HG03354 (cell line): Measurements from ENCODE around the gene CKAP2L.

ENCODE experiments used
- ATAC-seq: cut with Tn5 transposase; IDR thresholded peaks from one replicate; pipeline ENCODE4 v1.9.1; 2021; ENCODE audit warnings: mild to moderate bottlenecking; ENCODE audit not compliant: unreplicated experiment, poor library complexity, severe bottlenecking

The CKAP2L gene

DNA sequence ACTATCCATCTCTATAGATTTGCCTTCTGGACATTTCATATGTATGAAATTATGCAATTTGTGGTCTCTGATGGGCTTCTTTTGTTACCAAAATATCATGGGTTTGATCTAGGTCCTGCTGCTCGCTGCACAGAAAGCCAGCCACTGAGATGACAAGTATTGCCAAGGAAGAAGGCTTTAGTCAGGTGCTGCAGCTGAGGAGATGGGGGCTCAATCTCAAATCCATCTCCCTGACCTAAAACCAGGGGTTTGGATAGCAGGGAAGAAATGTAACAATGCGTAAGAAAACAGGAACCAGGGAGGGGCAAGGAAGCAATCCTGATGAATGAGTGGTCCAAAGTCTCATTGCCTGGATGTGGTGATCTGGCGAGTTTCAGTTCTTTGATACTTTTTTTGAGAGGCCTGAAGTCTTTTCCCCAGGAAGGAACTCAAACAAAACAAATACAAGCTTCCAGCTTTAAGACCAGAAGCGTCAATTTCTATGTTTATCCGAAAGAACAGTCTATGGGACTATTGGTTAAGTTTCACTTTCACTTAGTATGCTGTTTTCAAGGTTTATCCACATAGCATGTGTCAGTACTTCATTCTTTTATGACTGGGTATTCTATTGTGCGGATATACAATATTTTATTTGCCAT, 3.4 kb upstream of the CKAP2L start:
- no peak for ATAC-seq

DNA sequence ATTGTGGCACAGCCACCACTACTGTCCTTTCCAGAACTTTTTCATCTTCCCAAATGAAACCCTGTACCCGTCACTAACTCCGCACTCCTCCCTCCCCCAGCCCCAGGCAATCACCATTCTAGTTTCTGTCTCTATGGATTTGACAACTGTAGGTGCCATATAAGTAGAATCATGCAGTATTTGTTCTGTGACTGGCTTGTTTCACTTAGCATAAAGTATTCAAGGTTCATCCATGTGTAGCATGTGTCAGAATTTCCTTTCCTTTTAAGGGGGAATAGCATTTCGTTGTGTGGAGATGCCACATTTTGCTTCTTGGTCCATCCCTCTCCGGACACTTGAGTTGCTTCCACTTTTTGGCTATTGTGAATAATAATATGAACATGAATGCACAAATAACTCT, 842 bp upstream of the CKAP2L start:
- ATAC-seq = no peak

DNA sequence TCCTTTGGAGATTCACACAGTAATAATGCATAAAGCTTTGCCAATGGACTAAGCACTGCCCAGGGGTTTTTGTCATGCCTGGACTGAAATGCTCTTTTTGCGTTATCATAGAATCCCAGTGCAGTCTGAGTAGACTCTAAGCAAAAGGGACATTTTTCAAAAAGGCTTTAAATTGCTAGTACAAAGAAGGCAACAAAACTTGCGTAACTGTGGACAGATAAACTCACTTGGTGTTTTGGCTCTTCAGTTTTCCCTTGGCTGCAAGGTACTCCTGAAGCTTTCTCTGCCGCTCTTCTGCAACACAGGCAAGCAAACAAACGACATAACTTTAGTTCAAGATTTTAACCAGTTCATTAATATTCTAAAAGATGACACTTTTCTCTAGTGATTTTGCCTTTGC, 2.1 kb downstream of the CKAP2L start:
- no peak for ATAC-seq

DNA sequence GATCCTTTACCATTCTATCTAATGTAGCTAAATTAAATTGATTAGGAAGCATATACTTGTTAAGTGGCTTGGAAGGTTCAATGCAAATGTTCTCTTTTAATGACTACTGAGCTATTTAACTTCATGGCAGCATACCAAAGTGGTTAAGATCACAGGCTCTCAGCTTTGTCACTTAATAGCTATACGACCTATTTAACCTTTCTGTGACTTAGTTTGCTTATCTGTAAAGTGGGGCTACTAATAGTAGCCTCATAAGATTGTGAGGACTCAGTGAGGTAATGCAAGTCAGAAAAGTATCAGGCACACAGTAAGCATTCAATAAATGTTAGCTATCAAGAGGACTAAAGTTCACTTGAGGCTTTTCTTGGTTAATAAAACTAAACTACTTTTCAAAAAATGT, 4.3 kb downstream of the CKAP2L start:
- ATAC-seq = no peak

DNA sequence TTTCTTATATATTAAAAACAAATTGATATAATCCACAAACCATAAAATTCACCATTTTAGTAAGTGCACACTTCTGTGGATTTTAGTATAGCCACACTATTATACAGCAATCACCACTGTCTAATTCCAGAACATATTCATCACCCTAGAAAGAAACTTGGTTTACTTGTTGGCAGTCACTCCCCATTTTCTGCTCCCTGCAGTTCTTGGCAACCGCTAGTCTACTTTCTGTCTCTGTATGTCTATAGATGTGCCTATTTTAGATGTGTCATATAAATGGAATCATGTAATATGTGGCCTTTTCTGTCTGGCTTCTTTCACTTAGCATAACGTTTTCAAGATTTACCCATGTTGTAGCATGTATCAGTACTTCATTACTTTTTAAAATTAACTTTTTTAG, 5.7 kb downstream of the CKAP2L start:
- ATAC-seq = no peak

DNA sequence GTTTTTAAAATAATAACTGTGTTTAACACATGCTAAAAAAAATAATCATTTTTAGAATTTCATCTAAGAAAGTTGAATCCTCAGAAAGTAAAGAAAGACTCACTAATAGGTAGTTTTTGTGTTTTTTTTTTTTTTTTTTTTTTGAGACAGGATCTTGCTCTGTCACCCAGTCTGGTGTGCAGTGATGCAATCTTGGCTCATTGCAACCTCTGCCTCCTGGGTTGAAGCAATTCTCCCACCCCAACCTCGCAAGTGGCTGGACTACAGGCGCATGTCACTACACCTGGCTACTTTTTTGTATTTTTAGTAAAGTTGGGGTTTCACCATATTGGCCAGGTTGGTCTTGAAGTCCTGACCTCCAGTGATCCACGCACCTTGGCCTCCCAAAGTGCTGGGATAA, 7.1 kb downstream of the CKAP2L start:
- ATAC-seq = no peak

DNA sequence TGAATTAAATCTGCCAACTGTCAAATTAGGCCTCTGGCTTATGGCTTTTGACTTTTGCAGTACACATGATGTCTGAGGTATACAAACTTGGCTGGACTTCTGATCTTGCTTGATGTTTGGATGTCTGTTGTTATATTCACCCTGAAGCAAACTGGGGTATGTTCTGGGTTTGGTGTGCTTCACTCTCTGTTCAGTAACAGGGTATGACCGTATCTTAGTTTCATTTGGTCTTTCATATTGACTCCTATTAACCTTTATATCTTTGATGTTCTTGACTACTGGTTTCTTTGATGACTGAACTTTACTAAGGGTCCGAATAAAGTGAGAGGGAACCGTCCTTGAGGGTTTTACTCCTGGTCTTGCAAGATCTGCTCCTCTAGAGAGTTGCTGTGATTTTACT, 8.2 kb downstream of the CKAP2L start:
- ATAC-seq = no peak

DNA sequence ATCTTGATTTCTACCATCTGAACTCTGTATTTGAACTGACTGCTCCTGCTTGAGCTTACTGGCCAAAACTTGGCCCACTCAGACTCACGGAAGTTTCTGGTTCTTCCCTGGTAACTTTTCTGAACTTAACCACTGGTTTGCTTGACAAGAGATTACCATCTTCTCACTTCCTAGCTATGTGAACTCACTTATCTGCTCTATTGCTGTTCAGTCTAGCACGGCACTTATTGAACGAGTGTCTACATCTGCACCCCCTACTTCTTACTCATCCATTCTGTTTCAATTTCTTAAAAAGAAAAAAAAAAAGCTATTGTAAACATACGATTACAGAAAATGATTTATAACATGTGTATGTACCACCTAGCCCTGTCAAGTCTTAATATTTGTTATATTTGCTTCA, 9.0 kb downstream of the CKAP2L start:
- ATAC-seq = no peak

DNA sequence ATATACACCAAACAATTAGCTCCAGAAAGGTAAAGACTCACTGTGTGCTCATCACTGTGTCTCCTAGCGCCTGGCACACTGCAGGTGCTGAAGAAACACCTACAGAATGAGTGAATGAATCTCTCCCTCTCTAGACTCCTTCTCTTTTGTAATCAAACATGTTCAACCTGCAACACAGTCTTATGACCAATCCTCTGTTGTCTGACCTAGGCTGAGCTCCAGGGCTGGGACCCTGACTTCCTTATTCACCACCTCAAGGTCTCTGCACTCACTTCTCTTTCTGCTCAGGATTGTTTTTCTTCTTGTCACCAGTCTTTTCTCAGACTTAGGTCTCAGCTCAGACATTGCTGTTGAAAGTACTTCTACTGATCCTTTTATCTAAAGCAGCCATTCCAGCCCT, 9.8 kb downstream of the CKAP2L start:
- no peak for ATAC-seq

DNA sequence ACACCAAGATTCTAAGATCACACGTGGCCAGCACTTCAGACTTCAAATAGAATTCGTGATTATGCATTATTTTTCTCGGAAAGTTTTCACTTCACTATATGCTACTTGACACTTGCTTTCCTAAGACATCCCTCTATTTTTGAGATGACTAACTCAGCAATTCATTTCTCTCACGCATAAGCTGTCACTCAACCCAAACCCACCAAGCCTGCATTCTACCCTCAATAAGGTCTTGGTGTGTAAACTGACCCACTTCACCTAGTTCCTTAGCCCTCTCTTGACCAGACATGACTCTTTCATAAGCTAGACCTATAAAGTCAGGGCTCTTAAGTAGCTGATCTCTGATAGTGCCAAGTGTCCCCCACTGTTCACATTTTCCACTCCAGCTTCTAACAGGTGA, 11.7 kb downstream of the CKAP2L start:
- no peak for ATAC-seq

DNA sequence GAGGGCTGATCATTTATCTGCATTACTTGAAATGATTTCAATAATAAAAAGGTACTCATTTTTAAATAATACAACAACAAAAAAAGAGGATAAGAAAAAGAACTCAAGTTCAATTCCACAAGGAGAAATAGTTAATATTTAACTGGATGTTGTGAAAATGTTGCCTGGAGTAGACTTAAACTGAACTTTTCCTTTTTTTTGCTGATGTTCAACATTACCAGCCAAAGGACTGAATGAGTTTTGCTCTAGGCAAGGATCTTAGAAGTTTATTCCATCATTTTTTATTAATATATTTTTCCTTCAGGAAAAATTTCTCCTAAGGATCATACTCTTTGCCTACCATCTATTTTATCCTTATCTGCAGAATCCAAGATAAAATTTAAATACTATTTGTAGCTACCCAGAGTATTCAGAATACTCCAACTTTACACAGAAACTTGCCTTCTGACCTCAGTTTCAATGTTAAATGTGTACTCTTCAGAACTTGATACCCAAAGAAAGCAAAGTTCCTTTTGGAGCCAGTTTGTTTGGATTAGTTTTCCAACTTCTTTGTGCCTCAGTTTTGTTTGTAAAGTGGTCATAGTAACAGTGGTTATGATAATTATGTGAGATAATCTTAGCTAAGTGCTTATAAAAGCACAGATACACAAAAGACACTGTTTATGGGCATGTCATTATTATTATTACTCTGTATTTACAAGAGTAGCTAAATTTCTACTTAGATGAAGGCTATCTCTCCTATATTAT, 12.8 kb downstream of the CKAP2L start:
- no peak for ATAC-seq

DNA sequence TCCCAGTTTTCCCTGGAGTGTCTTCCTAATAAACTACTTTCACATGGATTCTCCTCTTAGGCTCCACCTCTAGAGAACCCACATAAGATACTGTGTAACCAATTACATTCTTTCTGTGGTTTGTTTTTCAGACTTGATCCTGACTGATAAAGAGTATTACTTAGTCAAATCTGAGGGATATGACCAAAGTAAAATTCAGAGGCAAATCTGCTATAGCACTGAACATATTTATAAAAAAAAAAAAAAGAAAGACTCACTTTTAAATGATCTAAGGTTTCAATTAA, 13.9 kb downstream of the CKAP2L start:
- no peak for ATAC-seq

DNA sequence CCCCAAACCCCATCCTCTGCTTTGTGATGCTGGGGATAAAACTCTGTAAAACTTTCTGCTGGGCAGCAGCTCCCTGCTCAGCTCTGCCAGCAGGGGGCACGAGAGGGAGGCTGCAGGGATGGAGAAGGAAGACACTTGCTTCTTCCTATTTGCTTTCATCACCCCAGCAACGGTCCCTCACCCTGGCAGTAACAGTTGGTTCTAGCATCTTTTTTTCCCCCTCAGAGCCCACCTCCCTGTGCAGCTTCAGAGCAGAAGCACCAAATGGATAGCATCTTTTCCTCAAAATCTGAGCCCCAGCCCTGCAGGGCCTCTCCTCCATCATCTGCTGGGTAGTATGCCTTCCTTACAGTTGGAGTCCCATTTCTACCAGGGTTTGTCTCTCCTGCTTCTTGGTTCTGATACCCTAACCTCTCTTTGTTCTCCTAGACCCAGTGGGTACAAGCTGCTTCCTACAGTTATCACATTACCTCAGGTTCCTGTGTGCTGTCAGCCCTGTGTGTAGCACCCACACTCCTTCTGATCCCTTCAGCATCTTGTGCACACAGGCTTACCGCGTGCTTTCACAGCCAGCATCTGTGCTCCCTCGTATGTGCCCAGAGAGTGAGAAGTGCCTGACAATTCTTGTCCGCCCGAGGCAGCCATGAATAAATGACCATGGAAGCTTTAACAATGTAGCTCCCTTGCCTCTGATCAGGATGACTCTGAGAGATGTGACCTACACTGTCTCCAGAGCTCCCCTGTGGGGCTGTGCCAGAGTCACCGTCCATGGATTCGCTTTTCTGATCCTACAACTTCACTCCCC, 14.5 kb downstream of the CKAP2L start:
- ATAC-seq = peak; percentile 89

DNA sequence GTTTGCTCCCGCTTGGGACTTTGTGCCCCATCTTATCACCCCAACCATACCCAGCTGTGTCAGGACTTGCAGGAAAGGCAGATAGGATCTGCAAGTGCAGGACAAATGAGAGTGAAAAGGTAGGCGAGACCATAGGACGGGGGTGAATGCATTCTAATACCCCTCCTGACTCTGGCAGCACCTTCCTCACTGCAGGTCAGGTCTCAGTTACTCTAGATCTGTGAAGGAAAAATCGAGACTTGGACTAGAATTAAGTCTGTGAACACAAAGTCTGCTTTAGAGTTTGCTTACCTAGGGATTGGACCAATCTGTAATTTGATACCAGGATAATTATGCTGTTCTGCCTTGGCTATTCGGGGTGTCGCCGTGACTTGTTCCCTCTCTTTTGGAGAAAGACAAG, 23.9 kb downstream of the CKAP2L start:
- no peak for ATAC-seq

DNA sequence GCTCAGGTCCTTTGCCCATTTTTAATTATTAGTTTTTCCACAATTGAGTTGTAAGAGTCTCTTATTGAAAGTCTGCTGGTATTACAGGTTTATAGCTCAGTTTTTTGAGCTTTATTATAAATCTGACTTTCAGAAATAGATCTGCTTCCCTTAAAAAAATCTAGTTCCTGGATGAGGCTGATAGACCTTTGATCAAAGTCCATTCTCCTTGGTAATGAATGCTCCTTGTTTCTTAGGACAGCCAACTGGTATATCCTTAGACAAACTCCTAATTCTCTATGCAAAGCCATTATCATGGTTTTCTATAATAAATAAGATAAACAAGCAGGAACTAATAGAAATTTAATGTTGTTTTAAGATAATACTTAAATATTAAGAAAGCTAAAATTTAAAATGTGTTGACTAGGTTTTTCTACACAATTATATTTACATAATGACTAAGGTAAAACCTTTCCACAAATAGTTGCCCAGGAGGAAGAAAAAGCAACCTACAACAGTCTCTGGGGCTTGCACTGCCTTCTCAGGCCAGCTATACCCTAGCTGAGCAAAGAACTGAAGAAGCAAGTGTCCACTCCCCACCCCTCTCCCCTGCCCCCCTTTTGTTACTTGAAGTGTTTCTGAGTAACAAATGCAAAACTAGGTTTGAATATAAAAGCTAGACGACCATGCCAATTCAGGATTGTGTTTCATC, 26.7 kb downstream of the CKAP2L start:
- ATAC-seq = no peak

DNA sequence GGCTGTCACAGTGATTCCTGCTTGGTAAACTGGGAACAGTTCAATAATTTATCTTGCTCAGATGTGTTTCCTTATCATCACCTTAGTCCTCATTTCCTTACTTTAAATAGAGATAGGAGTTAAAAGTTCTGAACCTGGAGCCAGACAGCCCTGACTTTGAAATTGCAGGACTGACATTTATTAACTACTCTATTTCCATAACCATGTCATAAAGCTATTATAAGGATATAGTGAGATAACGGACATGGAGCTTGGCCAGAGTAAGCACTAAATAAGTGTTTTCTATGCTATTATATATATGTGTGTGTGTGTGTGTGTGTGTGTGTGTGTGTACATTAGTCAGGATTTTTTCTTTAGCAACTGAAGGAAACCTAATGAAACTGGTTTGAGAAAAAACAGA, 30.5 kb downstream of the CKAP2L start:
- ATAC-seq = no peak

DNA sequence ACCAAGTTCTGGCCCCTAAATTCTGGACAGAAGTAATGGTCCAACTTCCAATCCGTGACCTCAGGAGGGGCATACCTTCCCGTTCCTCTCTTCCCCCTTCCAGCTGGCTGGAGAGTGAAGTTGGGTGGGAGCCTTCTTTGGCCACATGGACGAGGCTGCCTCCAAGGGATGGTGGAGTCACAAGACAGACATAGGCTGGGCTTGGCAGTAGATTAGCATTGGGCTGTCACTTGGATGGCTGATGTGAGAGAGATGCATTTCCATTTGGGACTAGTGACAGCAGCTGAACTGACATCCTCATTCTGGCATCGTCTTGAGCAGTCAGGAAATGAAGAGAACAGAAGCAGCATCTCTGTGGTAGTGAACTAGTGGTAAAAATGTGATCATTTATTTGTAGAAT, 31.0 kb downstream of the CKAP2L start:
- no peak for ATAC-seq

DNA sequence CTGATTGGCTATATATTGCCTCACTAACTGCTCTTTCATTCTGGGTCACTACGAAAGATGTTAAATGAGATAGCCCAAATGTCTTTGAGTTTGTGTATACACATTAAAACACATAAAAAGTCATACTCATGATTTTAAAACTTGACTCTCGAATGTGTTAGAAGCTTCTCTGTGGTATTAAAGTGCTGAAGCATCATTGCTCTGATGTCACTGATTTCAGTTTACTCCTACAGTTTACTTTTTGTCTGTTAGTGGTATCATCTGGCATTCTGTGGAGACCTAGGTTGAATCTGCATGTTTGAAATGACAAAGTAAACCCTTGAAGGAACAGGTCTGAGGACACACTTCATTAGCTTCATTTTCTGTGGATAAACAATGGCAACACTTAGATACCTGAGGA, 32.9 kb downstream of the CKAP2L start:
- ATAC-seq = no peak

DNA sequence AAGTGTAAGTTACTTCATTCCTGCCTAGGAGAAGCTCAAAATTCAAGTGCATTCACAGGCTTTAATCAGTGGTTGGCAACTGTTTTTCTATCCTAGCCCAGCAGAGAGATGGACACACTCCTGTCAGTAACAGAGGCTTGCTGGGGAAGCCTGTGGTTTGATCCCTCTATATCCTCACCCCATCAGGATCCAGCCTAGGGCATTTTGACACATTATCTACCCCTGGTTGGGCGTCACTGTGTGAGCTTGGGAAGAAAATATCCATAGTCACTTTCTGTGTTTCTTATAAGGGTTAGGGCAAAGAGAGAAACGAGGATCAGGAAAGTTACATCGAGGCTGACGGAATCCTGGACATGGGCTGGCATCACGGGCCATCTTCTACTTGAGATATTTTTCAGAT, 33.6 kb downstream of the CKAP2L start:
- no peak for ATAC-seq

DNA sequence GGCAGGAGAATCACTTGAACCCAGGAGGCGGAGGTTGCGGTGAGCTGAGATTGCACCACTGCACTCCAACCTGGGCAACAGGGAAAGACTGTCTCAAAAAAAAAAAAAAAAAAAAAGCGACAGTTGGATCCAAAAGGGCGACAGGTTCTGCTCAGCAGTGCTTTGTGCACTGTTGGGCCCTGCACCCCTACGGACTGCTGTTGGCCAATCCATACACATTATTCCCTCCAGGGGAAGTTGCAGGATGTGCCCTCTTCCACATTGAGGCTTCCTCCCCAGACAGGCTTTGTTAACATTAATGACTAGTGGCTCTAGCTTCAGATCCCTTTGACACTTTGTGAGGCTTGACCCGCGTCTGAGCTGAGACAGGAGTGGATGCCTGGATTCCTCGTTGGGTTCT, 34.2 kb downstream of the CKAP2L start:
- ATAC-seq = no peak
